HG02970 (cell line): Measurements from ENCODE around the gene ASIC4.

Experiments
- ATAC-seq: cut with Tn5 transposase; IDR thresholded peaks from one replicate; pipeline ENCODE4 v1.9.1; 2021; ENCODE audit warnings: mild to moderate bottlenecking, moderate library complexity, moderate number of reproducible peaks; ENCODE audit not compliant: unreplicated experiment, low FRiP score

ASIC4 gene

GRCh38 chr2:219563271-219563928, 49.1 kb downstream of the ASIC4 start:
- ATAC-seq = no peak

DNA sequence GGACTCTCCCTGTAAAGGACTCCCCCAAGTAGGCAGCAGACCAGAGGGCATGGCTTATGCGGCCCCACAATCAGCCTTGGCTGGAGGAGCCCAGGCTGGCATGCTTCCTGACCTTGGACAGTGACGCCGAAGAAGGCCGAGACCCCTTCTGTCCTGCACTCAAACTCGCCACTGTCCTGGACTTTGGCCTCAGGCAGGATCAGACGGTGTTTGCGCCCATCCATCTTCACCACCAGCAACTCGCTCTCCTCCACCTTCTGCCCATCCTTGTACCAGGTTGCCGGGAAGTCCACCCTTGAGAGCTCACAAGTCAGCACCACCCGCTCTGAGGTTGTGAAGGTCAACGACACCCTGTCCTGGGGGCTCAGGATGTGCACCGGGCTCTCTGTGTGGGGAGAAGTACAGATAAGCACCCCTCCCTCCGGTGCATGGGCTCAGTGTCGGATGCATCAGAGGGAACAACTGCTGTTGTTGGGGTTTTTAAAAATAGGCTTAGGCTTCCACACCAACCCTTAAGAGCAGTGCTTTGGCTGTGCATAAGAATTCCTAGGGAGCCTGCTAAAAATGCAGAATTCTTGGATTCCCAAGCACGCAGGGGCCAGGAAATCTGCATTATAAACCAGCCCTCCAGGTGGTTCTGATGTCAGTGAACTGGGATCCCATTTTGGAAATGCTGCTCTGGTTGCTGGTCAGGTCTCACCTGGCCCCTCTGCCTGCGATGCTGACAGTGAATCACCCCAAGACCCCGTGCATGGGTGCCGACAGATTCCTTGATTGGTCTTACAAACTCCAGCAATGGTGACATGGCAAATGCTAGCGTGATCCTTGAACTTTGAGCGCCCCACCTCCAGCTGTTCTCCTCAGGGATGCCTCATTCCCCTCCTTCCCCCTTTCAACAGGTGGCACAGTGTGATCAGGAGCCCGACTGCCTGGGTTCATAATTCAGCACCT, 51.1 kb downstream of the ASIC4 start:
- ATAC-seq = no peak

GRCh38 chr2:219566640-219567039, 52.4 kb downstream of the ASIC4 start:
- ATAC-seq = no peak

GRCh38 chr2:219567131-219567530, 52.8 kb downstream of the ASIC4 start:
- no peak for ATAC-seq

GRCh38 chr2:219567791-219568361, 53.6 kb downstream of the ASIC4 start:
- no peak for ATAC-seq

DNA sequence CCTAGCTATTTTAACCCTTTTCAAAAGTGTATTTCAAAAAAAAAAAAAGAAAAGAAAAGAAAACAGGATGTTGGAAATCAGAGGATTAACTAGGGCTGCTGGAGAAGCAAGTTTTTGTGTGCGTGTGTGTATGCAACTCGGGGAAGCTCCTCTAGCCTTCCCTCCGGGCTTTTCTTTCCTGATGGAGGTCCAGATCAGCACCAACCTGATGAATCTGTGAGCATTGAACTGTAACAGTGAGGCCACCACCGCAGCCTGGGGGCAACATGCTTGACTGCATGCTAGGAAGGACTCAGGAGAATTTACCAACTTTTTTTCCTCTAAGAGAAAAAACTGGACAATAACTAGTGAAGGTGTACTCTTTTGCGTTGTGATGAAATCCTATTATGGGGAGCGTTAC, 54.8 kb downstream of the ASIC4 start:
- no peak for ATAC-seq

DNA sequence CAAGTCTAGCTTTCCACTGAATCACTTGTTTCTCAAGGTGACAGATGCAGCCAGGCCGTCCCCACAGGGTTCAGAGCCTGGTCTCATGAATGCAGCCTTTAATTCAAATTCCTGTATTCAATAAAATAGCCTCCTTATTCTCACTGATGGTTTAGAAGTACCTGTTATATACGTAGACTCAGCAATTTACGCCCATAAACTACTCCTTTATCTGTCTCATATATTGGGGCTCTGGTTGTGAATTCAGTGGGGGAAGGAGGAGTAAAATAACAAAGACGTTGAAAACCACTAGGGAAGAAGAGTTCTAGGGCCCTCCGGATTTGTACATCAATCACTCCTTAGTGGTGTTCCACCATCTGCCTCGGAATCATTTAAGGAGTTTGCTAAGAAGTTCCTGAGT, 55.4 kb downstream of the ASIC4 start:
- no peak for ATAC-seq

DNA sequence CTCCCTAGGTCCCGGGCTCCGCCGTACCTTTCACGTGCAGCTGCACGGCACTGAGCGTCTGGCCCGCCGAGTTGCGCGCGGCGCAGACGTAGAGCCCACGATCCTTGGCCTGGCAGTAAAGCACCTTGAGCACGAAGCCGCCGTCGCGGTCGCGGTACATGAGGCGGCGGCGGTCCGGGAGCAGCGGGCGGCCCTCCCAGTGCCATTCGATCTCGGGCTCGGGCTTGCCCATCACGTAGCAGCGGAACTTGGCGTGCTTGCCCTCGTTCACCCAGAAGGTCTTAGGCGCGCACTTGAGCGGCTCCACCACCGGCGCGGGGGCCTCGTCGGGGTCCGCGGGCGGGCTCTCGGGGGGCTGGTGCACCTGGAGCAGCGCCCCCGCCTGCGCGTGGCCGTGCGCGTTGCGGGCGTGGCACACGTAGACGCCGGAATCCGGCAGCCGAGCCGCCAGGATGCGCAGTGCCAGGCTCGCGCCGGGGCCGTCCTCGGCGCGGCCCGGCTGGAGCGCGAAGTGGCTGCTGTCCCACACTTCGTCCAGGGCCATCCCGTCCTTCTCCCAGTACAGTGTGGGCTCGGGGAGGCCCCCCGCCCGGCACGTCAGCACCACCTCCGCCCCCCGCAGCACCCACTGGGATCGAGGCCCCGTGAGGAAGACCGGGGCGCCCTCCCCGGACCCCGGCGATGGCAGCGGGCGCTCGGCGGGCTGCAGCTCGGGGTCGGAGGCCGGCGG, 56.1 kb downstream of the ASIC4 start:
- no peak for ATAC-seq

DNA sequence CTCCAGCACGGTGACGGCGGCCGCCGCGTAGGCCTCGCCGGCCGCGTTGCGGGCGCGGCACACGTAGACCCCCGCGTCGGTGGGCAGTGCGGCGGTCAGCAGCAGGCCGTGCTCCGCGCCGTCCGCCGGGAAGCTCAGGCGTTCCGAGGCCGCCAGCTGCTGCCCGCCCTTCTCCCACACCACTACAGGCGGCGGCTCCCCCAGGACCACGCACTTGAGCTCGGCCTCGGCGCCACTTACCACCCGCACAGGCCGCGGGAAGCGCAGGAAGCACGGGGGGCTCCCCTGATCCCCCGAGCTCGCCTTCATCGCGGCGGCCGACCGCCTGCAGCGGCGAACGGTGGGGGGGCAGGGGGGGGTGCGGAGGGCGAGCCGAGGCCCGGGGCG, 56.6 kb downstream of the ASIC4 start:
- no peak for ATAC-seq

DNA sequence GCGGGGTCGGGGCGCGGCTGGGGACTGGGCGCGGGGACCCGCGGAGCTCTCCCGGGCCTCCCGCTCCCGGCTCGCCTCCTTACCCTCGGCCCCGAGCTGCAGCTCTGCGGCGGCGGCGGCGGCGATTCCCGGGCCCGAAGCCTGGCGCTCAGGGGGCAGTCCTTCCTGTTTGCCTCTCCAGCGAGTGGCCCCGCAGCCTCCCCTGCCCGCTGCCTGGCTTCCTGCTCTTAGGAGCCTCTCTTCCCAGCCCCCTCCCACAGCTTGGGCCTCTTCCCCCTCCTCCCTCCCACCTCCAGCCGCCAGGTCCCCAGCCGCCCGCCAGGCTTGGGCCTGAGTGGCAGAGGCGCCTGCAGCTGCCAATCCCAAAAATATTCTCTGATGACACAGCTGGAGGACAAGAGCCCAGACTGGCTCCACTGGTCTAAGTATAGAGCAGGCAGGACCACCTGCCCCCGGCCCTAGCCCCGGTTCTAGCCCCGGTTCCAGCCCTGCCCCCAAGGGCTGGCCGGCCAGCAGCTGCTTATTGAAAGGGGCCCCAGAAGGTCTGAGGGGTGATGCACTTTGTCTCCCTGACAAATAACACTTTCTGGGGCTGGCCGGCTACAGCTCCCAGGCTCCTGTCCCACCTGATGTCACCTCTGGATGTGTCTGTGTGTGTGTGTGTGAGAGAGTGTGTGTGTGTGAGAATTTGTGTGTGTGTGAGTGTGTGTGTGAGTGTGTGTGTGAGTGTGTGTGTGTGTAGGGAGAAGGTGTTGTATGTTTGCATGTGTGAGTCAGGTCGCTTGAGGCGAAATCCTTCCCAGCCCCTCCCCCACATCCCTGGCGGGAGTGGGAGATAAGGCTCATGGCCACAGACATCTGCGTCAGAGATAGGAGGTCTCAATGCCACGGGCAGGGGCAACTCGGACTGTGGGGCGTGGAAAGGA, 57.3 kb downstream of the ASIC4 start, which contains the start of gene OBSL1:
OBSL1 (minus strand) TSS at position 229 of the 926 bp plus-strand sequence. CDS start 307 bp downstream, outside the sequence.
- ATAC-seq = no peak

DNA sequence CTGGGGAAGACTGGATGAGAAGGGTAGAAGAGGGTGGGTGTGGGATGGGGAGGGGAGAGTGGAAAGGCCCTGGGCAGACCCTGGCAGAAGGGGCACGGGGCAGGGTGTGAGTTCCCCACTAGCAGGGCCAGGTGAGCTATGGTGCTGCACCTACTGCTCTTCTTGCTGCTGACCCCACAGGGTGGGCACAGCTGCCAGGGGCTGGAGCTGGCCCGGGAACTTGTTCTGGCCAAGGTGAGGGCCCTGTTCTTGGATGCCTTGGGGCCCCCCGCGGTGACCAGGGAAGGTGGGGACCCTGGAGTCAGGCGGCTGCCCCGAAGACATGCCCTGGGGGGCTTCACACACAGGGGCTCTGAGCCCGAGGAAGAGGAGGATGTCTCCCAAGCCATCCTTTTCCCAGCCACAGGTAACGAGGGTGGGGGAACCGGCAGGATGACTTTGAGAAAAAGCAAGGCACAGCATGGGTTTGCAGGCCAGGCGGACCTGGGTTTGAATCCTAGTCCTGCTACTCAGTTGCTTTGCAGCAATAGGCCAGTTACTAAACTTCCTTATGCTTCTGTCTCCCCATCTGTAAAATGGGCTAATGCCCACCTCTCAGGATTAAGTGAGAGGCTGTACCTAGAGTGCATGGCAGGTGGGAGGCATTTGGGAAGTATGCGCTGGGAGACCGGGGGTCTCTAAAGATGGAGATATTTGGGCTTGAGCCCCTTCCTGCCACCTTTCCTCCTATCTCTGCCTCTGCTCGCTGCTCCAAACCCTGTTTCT, 58.1 kb downstream of the ASIC4 start, which contains the start of gene INHA:
INHA (plus strand) TSS at position 74 of the 765 bp plus-strand sequence; CDS start at position 139, 65 bp downstream.
- ATAC-seq = no peak

- no peak for ATAC-seq
These were observed 58.9 kb downstream of the ASIC4 start for GRCh38 chr2:219573166-219573565.

GRCh38 chr2:219574484-219575311, 60.4 kb downstream of the ASIC4 start:
- no peak for ATAC-seq

GRCh38 chr2:219575566-219576504, 61.6 kb downstream of the ASIC4 start:
- ATAC-seq = no peak

DNA sequence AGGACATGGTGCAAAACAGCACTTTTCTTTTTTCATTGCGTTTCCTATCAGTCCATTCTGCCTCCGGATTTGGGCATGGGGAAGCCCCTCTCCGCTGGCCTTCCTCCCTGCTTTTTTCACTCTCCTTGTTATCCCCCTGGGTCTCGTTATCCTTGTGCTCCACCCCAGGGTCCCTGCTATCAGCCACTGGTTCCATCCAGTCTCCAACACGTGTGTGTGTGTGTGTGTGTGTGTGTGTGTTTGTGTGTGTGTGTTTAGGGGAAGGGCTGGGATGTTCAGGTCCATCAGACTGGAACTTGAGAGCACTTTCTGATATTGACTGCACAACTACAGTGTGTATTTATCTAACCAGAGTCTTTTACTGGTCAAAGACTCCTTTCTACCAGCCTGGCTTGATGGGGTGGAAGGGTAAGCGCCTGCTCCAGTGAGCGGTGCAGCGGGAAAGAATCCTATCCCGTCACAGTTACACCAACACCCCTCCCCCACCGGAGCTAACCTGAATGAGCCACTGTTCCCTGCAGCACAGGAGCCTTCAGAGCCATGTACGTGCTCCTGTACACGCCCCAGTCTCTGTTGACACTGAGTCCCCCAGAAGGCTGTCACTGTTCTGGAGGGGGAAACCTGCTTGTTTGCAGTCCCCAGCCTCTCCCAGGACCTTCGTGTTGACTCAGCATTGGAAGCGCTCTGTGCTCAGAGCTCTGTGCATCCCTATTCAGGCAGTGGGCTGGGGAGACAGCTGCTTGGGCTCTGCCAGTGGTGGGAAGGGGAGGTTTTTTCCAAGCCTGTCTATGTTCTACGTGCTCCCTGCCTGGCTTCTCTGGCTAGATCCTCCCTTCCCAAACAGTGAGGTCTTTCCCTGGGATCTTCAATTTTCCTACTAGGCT, 62.5 kb downstream of the ASIC4 start:
- ATAC-seq = no peak
